ENCODE measurements around the gene ARMCX4.
"Not testable (repeated sequence)": the region's sequence is repeated elsewhere in the genome, so short reads cannot be mapped to it uniquely, and the experiment has no call there.

Gene ARMCX4

GRCh38 chrX:101485212-101485949 lies at the start of gene ARMCX4:
TSS of gene ARMCX4 (plus strand) at chrX:101485456. CDS start at chrX:101488590, 3,134 bp downstream.
- no peak for DNase-seq (ENCODE audit: low spot score)

DNA sequence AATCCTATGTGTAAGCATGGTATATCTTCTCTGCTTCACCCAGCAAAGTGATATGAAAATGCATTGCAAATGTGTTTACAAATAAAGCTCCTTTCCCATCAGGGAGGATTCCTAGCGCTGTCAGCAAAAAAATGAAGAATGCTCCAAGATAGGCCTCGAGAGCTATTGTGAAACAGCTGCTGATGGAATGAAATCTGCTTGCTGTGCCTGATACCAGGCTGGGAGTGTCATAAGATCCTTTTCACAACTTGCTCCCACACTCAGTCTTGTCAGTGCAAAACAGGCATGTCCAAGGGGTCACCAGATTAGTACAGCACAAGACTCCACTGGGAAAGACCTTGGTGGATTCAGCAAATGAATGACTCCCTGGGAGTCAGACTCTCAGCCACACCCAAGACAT lies 43.2 kb upstream of the ARMCX4 start:
- DNase-seq (ENCODE audit: low spot score): no peak

DNA sequence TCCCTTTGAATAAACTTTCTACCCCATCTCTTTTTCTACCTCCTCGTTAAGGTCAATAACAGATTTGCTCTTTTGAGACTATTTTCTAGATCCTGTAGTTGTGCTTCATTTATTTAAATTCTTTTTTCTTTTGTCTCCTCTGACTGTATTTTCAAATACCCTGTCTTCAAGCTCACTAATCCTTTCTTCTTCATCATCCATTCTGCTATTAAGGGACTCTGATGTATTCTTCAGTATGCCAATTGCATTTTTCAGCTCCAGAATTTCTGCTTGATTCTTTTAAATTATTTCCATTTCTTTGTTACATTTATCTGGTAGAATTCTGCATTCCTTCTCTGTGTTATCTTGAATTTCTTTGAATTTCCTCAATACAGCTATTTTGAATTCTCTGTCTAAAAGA lies 36.0 kb upstream of the ARMCX4 start:
- no peak for DNase-seq (ENCODE audit: low spot score)

DNA sequence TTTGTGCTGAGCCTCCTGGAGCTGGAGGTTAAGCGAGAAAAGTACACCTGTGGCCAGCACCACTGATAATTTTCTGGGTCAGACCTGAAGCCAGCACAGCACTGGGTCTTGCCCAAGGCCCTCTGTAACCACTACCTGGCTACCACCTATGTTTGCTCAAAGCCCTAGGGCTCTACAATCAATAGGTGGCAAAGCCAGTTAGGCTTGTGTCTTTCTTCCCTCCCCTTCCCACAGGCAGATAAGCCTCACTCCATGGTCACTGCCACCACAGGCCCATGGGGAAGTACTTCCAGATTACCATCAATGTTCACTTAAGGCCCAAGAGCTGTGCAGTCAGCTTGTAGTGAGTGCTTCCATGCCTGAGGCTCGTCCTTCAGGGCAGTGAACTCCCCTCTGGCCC lies 35.2 kb upstream of the ARMCX4 start:
- no peak for DNase-seq (ENCODE audit: low spot score)

- no peak for DNase-seq (ENCODE audit: low spot score)
Observed at GRCh38 chrX:101450961-101451360, 34.3 kb upstream of the ARMCX4 start.

GRCh38 chrX:101452056-101452455 lies 33.2 kb upstream of the ARMCX4 start:
- no peak for DNase-seq (ENCODE audit: low spot score)

- no peak for DNase-seq (ENCODE audit: low spot score)
Observed at GRCh38 chrX:101460669-101461068, 24.6 kb upstream of the ARMCX4 start.

DNA sequence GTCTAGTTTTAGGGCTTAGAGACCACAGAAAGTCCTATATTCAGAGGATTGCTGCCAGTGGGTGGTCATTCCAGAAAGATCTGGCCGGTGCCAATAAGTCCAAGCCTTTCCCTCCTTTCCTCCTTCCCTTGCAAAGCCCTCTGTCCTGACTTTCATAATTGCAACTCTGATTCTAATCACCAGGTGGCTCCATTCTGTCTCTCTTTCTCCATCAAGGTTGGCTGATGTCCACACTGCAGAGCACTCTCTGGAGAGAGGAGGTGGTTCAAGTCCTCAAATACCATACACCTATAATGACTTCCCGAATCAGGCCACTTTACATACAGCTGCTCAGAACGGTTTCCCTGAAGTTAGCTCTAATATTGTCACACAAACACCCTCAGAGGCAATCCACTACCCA lies 22.4 kb upstream of the ARMCX4 start:
- DNase-seq (ENCODE audit: low spot score): peak; percentile 12

DNA sequence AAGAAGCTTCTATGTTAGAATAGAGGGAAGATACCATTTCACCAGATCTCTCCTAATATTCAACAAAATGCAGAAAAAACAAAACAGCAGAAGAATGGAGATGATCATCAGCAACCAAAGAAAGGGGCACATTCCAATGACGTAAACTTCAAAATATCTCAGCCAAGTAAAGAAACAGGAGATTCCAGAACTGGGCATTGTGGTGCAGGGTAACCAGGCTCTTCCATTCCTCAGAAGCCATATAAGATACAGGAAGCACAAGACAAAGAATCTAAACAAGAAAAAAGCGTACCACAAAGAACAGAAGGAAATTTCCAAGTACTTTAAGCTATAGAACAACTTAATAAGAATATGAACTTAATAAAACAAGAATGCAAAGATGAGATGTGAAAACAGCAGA lies 6.9 kb upstream of the ARMCX4 start:
- DNase-seq (ENCODE audit: low spot score): no peak

DNA sequence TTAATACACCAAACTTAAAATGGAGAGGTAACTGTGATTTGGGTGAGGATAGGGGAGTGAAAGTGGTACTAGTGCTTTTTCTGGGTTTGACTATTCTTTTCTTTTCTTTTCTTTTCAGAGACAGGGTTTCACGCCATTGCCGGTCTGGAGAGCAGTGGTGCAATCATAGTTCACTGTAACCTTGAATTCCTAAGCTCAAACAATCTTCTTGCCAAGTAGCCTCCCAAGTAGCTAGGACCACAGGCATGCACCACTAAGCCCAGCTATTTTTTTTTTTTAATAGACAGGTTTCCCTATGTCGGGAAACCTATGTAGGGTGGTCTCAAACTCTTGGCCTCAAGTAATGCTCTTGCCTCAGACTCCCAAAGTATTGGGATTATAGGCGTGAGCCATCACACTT lies 3.0 kb upstream of the ARMCX4 start:
- no peak for DNase-seq (ENCODE audit: low spot score)

DNA sequence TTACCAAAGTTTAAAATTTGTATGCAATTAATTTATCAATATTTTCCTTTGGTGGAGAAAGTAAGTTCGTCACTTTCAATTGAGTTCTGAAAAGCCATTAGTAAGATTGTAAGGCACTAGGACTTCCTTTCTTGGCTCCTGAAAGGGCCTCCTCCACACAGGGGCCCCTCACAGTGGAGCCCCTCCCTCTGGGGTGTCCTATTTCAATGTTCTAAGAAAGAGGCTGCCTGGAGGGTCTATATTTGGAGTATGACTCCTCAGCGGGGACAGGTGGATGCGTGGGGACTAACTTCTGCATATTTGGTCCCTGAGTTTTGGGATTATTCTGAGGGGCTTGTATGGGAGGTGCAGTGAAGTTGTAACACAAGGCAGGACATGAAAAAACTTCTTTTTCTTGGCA lies 1.6 kb upstream of the ARMCX4 start:
- no peak for DNase-seq (ENCODE audit: low spot score)

DNA sequence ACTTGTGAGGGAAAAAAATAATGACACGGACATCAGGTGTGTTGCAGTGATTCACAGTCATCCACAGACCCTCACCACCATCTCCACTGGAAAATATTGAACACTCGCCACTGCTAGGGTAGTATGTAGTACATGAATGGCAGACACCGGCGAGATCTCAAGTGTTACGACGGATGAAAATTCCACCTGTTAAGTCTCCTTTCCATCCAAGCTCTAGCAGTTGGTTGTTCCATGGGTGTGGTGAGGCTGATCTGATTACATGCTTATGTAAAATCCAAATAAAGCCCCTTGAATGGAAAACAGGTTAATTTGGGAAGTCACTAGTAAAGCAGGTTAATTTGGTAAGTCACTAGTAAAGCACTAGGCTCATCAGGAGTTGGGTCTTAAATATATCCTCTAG lies 1.1 kb upstream of the ARMCX4 start:
- no peak for DNase-seq (ENCODE audit: low spot score)

GRCh38 chrX:101488796-101489195 lies 3.5 kb downstream of the ARMCX4 start:
- DNase-seq (ENCODE audit: low spot score): no peak

- no peak for DNase-seq (ENCODE audit: low spot score)
Observed at GRCh38 chrX:101491943-101492342, 6.7 kb downstream of the ARMCX4 start.

GRCh38 chrX:101493225-101493624 lies 8.0 kb downstream of the ARMCX4 start:
- no peak for DNase-seq (ENCODE audit: low spot score)

DNA sequence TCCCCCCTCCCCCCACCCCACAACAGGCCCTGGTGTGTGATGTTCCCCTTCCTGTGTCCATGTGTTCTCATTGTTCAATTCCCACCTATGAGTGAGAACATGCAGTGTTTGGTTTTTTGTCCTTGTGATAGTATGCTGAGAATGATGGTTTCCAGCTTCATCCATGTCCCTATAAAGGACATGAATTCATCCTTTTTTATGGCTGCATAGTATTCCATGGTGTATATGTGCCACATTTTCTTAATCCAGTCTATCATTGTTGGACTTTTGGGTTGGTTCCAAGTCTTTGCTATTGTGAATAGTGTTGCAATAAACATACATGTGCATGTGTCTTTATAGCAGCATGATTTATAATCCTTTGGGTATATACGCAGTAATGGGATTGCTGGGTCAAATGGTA lies 17.7 kb downstream of the ARMCX4 start:
- not testable (repeated sequence) for DNase-seq (ENCODE audit: low spot score)

DNA sequence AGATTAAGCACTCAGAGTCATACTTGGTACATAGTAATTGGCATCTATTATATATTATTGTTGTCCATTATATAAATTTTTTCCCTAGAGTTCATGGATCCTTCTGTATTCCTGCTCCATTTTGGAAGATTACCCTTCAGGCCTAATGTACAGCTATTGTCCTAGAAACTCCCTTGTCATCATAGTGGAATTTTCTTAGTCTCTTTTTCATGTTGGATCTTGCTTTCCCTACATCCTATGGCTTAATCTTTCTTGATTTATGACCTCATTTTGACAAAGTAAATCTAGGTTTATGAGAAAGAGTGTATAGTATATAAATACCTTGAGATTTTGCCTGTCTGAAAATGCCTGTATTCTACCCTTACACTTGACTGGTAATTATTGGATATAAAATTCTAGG lies 22.1 kb downstream of the ARMCX4 start:
- DNase-seq (ENCODE audit: low spot score): no peak

DNA sequence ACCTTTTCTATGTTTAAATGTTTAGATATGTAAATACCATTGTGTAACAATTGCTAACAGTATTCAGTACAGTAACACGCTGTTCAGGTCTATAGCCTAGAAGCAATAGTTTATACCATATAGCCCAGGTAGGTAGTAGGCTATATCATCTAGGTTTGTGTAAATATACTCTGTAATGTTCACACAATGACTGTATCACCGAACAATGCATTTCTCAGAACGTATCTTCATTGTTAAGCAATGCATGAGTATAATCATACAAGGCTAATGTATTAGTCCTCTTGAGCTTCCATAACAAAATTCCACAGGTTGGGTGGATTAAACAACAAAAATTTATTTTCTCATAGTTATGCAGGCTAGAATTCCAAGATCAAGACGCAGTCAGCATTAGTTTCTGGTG lies 22.7 kb downstream of the ARMCX4 start:
- no peak for DNase-seq (ENCODE audit: low spot score)

GRCh38 chrX:101530944-101531343 lies 45.7 kb downstream of the ARMCX4 start:
- no peak for DNase-seq (ENCODE audit: low spot score)

Data from hematopoietic multipotent progenitor cell treated with erythropoietin and hydrocortisone succinate and interleukin-3 and kit ligand, for 17 days (in vitro differentiated cells).